ENCODE data around the gene ERBB4.
"Not testable (repeated sequence)": the region's sequence is repeated elsewhere in the genome, so short reads cannot be mapped to it uniquely, and the experiment has no call there.

Gene ERBB4

DNA sequence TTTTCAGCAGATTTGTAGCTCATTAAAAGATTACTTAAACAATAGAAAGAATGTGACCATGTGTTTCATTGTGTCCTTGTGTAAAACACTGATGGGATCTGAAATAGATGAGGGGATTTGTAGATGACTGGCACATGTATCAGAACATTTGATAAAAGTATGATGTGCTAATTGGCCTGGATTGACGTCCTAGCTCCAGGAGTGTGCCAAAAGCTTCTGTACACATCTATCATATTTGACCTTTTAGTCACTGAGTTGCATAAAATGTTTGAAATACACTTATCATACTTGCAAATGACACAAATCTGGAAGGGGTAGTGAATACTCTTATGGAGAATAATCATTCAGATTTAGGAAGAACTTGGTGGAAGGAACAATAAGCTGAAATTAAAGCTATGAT, 778.5 kb downstream of the ERBB4 start:
- in situ Hi-C loops (cut with HindIII; ENCODE audit: low pct_unique_long_range_greater_than_20kb, low sequenced_read_pairs): no loop called here
- no peak for TF ChIP-seq JUND (IDR thresholded peaks at IDR 0.05; ENCODE audit: low read depth)
- DNase-seq (ENCODE audit: low read depth in 1 of 2, low spot score in 1 of 2): no peak

GRCh38 chr2:211756266-211756665, 782.3 kb downstream of the ERBB4 start:
- TF ChIP-seq JUND (IDR thresholded peaks at IDR 0.05; ENCODE audit: low read depth): no peak
- no peak for DNase-seq (ENCODE audit: low read depth in 1 of 2, low spot score in 1 of 2)
- in situ Hi-C loops (cut with HindIII; ENCODE audit: low pct_unique_long_range_greater_than_20kb, low sequenced_read_pairs): no loop called here

GRCh38 chr2:211755187-211755586, 783.4 kb downstream of the ERBB4 start:
- in situ Hi-C loops (cut with HindIII; ENCODE audit: low pct_unique_long_range_greater_than_20kb, low sequenced_read_pairs): no loop called here
- TF ChIP-seq JUND (IDR thresholded peaks at IDR 0.05; ENCODE audit: low read depth): no peak
- no peak for DNase-seq (ENCODE audit: low read depth in 1 of 2, low spot score in 1 of 2)

DNA sequence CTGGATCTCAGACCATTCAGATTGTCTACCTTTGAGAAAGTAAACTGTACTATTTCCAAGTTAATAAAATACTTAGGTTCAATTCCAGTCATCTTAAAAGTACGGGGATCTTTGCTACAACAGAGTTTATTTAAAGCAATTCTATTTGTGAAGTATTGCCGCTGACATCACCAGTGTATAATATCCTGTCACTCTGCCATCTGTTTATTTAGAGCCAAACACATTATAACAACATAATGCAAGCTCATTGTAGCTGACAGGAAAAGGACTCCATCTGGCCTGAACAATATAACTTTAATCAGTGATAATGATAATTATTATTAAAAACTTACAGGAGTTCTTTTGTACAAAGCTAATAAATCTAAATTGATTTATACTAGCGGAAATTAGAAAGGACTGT, 786.8 kb downstream of the ERBB4 start:
- no peak for TF ChIP-seq JUND (IDR thresholded peaks at IDR 0.05; ENCODE audit: low read depth)
- in situ Hi-C loops (cut with HindIII; ENCODE audit: low pct_unique_long_range_greater_than_20kb, low sequenced_read_pairs): no loop called here
- no peak for DNase-seq (ENCODE audit: low read depth in 1 of 2, low spot score in 1 of 2)

DNA sequence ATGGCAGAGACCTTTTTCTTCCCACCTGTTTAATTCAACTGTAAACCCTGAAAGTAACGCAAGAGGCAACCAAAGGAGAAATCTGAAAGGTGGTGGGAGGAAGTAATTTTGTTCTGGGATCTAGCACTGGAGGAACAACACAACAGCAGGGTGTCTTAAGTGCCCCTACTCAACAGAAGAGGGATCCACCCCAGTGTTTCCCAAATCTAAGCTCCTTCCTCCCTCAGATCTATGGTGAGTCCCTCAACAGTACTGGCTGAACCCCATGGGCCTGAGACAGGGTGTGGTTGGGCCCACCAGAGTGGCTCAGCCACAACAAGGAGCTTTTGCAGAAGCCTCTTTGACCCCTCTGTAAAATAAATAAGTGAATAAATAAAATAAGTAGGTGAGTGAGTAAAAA, 790.3 kb downstream of the ERBB4 start:
- no peak for TF ChIP-seq JUND (IDR thresholded peaks at IDR 0.05; ENCODE audit: low read depth)
- in situ Hi-C loops (cut with HindIII; ENCODE audit: low pct_unique_long_range_greater_than_20kb, low sequenced_read_pairs): no loop called here
- DNase-seq (ENCODE audit: low read depth in 1 of 2, low spot score in 1 of 2): no peak

- in situ Hi-C loops (cut with HindIII; ENCODE audit: low pct_unique_long_range_greater_than_20kb, low sequenced_read_pairs): no loop called here
- TF ChIP-seq JUND (IDR thresholded peaks at IDR 0.05; ENCODE audit: low read depth): no peak
Observed at GRCh38 chr2:211745295-211746097, 793.1 kb downstream of the ERBB4 start.

DNA sequence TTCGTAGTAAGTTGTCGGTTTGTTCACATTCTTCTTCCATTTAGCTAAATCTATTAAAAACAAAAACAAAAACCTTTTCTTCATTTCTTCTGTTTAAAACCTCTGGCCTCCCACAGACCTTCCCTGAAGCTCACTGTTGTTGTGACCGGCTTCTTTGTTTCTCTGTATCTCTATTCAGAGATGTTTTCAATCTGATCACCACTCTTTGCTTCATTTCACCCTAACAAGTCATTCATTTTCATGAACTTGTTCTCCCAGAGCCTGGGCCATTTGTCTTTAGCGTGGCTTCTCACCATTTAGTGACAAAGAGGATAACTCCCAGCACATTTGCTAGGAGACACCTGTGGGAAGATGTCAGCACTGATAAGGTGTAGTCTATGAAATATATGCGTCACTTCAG, 794.2 kb downstream of the ERBB4 start:
- TF ChIP-seq JUND (IDR thresholded peaks at IDR 0.05; ENCODE audit: low read depth): no peak
- in situ Hi-C loops (cut with HindIII; ENCODE audit: low pct_unique_long_range_greater_than_20kb, low sequenced_read_pairs): no loop called here
- DNase-seq (ENCODE audit: low read depth in 1 of 2, low spot score in 1 of 2): peak in 1 of 2 experiments; percentile 40

More at GRCh38 chr2:211745295-211746097, 793.1 kb downstream of the ERBB4 start:
- DNase-seq (ENCODE audit: low read depth in 1 of 2, low spot score in 1 of 2): peak; percentile 10 to 81

GRCh38 chr2:211741966-211742365, 796.6 kb downstream of the ERBB4 start:
- in situ Hi-C loops (cut with HindIII; ENCODE audit: low pct_unique_long_range_greater_than_20kb, low sequenced_read_pairs): no loop called here
- DNase-seq (ENCODE audit: low read depth in 1 of 2, low spot score in 1 of 2): no peak
- no peak for TF ChIP-seq JUND (IDR thresholded peaks at IDR 0.05; ENCODE audit: low read depth)

DNA sequence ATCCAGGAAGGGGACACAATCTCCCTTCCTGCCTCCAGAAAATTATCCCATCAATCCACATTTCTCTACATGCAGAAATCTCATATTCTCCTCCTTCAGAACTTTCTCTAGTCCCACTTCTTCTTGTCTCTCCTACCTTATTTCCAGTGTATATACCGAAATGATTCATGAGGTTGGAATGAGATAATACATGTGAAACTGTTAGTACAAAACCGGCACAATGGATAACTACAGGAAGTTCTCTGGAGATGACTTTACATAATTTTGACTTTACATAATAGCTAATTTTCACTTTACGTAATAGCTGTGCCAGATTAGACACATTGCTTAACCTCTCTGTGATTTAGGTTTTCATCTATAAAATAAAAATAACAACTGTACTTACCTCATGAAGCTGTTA, 801.3 kb downstream of the ERBB4 start:
- TF ChIP-seq JUND (IDR thresholded peaks at IDR 0.05; ENCODE audit: low read depth): no peak
- no peak for DNase-seq (ENCODE audit: low read depth in 1 of 2, low spot score in 1 of 2)
- in situ Hi-C loops (cut with HindIII; ENCODE audit: low pct_unique_long_range_greater_than_20kb, low sequenced_read_pairs): no loop called here

GRCh38 chr2:211730215-211730614, 808.4 kb downstream of the ERBB4 start:
- DNase-seq (ENCODE audit: low read depth in 1 of 2, low spot score in 1 of 2): no peak
- TF ChIP-seq JUND (IDR thresholded peaks at IDR 0.05; ENCODE audit: low read depth): no peak
- in situ Hi-C loops (cut with HindIII; ENCODE audit: low pct_unique_long_range_greater_than_20kb, low sequenced_read_pairs): no loop called here

DNA sequence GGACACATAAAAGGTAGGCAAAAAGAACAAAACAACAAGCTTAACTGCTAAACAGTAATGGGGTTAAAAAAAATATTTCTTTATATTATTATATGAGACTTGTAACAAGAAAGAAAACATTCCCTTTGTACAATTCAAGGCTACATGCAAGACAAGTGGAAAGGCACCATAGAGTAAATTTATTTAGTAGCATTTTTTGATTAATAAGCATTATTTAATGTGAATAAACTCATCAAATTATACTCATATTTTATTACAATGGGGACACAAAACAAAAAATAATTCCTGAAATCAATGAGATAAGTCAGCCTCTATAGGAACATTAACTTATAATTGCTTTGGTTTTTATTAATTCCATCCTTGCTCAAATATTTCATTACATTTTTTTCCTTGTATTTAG, 809.2 kb downstream of the ERBB4 start:
- no peak for TF ChIP-seq JUND (IDR thresholded peaks at IDR 0.05; ENCODE audit: low read depth)
- no peak for DNase-seq (ENCODE audit: low read depth in 1 of 2, low spot score in 1 of 2)
- in situ Hi-C loops (cut with HindIII; ENCODE audit: low pct_unique_long_range_greater_than_20kb, low sequenced_read_pairs): no loop called here

- no peak for TF ChIP-seq JUND (IDR thresholded peaks at IDR 0.05; ENCODE audit: low read depth)
- DNase-seq (ENCODE audit: low read depth in 1 of 2, low spot score in 1 of 2): no peak
- in situ Hi-C loops (cut with HindIII; ENCODE audit: low pct_unique_long_range_greater_than_20kb, low sequenced_read_pairs): no loop called here
Observed at GRCh38 chr2:211724933-211725332, 813.7 kb downstream of the ERBB4 start.

GRCh38 chr2:211723398-211723797, 815.2 kb downstream of the ERBB4 start:
- in situ Hi-C loops (cut with HindIII; ENCODE audit: low pct_unique_long_range_greater_than_20kb, low sequenced_read_pairs): no loop called here
- no peak for DNase-seq (ENCODE audit: low read depth in 1 of 2, low spot score in 1 of 2)
- TF ChIP-seq JUND (IDR thresholded peaks at IDR 0.05; ENCODE audit: low read depth): no peak

DNA sequence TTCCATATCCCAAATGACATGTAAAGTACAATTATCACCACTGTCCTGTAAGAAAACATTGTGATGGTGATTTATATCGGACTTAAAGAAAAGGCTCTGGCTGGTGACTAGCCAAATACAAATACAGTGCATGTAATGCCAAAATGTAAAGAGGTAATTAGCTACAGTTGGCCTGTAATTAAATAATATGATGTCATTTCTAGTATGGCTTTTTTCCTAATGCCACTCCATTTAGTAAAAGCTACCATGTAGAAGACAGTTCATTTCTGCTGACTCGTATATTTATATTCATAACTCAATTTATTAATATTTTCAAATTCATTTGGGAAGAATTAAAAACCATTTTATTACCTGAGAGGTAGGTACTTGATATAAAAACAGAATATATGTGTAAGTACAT, 815.7 kb downstream of the ERBB4 start:
- no peak for TF ChIP-seq JUND (IDR thresholded peaks at IDR 0.05; ENCODE audit: low read depth)
- no peak for DNase-seq (ENCODE audit: low read depth in 1 of 2, low spot score in 1 of 2)
- in situ Hi-C loops (cut with HindIII; ENCODE audit: low pct_unique_long_range_greater_than_20kb, low sequenced_read_pairs): no loop called here

DNA sequence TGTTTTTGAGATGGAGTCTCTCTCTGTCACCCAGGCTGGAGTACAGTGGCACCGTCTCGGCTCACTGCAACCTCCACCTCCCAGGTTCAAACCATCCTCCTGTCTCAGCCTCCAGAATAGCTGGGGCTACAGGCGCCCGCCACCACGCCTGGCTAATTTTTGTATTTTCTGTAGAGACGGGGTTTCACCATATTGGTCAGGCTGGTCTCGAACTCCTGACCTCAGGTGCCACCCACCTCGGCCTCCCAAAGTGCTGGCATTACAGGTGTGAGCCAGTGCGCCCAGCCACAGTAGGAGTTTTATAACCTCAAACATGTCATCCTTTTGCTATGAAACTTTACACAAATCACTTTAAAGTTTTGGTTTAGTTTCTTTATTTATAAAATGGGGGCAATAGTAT, 816.7 kb downstream of the ERBB4 start:
- in situ Hi-C loops (cut with HindIII; ENCODE audit: low pct_unique_long_range_greater_than_20kb, low sequenced_read_pairs); DNase-seq (ENCODE audit: low read depth in 1 of 2, low spot score in 1 of 2): not testable (repeated sequence)
